ENCODE data around the gene TBC1D14. TPM values are rescaled to one million over a fixed set of nuclear protein-coding genes. Genes with fewer than 3 reads are reported as not detected.

TBC1D14 gene
- total RNA-seq, 1 donor: 42.3 TPM

GRCh38 chr4:6946497-6946896, 36.9 kb downstream of the TBC1D14 start:
- no peak for DNase-seq (ENCODE audit: low read depth)
- TF ChIP-seq CTCF (IDR thresholded peaks at IDR 0.05; ENCODE audit: insufficient read depth, low read depth, low read length): no peak
- no peak overlapping the region for H3K4me3 ChIP-seq (ENCODE audit: low read depth, low read length)

- TF ChIP-seq CTCF (IDR thresholded peaks at IDR 0.05; ENCODE audit: insufficient read depth, low read depth, low read length): no peak
- no peak overlapping the region for H3K4me3 ChIP-seq (ENCODE audit: low read depth, low read length)
- DNase-seq (ENCODE audit: low read depth): no peak
Observed at GRCh38 chr4:6948134-6948460, 38.5 kb downstream of the TBC1D14 start.

- no peak for TF ChIP-seq CTCF (IDR thresholded peaks at IDR 0.05; ENCODE audit: insufficient read depth, low read depth, low read length)
- no peak for DNase-seq (ENCODE audit: low read depth)
- H3K4me3 ChIP-seq (ENCODE audit: low read depth, low read length): no peak overlapping the region
Observed at GRCh38 chr4:6951880-6952381, 42.3 kb downstream of the TBC1D14 start.

- DNase-seq (ENCODE audit: low read depth): peak; percentile 86
- no peak for TF ChIP-seq CTCF (IDR thresholded peaks at IDR 0.05; ENCODE audit: insufficient read depth, low read depth, low read length)
- H3K4me3 ChIP-seq (ENCODE audit: low read depth, low read length): peak overlapping the region; percentile 34
Observed at GRCh38 chr4:6953751-6954380, 44.2 kb downstream of the TBC1D14 start.

GRCh38 chr4:6955261-6955911, 45.8 kb downstream of the TBC1D14 start:
- DNase-seq (ENCODE audit: low read depth): no peak
- H3K4me3 ChIP-seq (ENCODE audit: low read depth, low read length): no peak overlapping the region
- no peak for TF ChIP-seq CTCF (IDR thresholded peaks at IDR 0.05; ENCODE audit: insufficient read depth, low read depth, low read length)

- no peak for DNase-seq (ENCODE audit: low read depth)
Observed at GRCh38 chr4:6956087-6956433, 46.4 kb downstream of the TBC1D14 start.

More at GRCh38 chr4:6956087-6956433, 46.4 kb downstream of the TBC1D14 start:
- TF ChIP-seq CTCF (IDR thresholded peaks at IDR 0.05; ENCODE audit: insufficient read depth, low read depth, low read length): no peak
- H3K4me3 ChIP-seq (ENCODE audit: low read depth, low read length): no peak overlapping the region

All from fibroblast of villous mesenchyme (primary cell).